GM12892 (cell line): ENCODE measurements around the gene RAB44.

Experiments used
- POLR2A ChIP-seq: IDR thresholded peaks from 2 replicates; pipeline ENCODE4 v1.6.1; 2011; ENCODE audit warnings: low read depth, low read length, control low read depth
- POLR2AphosphoS5 ChIP-seq: IDR thresholded peaks from 2 replicates; pipeline ENCODE4 v1.6.1; 2011; ENCODE audit warnings: low read depth, low read length, control low read depth

GRCh38 chr6:36702656-36703055 lies 5.0 kb downstream of the RAB44 start:
- TF ChIP-seq POLR2AphosphoS5 (no peak), POLR2A (no peak)
